ENCODE results near the gene TFAM.
"Not testable (repeated sequence)": the region's sequence is repeated elsewhere in the genome, so short reads cannot be mapped to it uniquely, and the experiment has no call there.

The TFAM gene

DNA sequence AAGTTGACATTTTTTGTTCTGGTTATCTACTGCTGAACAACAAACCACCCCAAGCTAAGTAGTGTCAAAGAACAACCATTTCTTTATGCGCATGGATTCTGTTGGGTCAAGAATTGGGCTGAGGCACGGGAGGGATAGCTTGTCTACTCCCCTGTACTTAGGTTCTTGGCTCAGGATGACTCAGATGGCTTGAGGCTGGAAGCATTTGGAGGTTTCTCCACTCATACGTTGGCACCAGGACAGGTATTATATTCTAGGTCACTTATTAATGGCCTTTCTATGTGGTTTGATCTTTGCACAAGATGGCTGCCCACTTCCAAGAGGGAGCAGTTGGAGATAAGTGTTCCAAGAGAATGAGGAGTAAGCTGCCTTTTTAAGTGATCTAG lies 11.8 kb upstream of the TFAM start:
- no peak for DNase-seq

DNA sequence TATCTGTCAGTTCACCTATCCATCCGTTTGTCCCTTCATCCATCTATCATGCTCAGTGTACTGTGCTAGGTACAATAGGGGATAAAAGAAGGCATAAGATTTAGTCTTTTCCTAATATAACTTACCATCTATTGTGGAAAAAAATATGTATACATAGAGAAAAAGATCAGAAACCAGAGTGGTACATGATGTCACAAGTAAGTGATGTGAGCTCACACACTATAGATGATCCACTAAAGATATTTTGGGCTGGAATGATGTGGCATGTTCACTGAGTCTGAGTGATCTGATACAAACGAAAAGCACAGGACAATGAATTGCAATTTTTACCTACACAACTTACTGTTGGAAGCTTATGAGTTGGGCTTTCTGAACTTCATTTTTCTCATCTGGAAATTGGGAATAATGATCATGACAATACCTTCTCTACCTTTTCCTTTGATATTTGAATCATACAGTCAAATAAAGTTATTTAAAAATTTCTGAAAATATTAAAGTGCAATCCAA lies 2.7 kb upstream of the TFAM start:
- DNase-seq, result no peak

DNA sequence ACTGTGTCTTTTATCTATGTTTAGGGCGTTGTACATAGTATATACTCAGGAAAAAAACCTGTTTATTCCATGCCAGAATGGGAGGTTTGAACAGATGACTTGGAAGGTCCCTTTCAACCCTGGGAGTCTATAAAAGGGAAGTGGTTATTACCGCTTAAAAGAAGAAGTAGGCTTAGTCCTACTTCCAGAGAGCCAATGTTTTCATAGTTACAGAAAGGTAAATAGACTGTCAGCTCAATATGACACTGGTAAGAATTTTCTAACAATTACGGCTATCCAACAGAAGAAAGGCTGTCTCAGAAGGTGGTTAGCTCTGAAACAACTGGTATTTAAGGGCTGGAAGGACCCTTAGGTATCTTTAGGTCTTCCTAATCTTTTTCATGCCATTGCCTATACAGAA lies 1.1 kb upstream of the TFAM start:
- no peak for DNase-seq

DNA sequence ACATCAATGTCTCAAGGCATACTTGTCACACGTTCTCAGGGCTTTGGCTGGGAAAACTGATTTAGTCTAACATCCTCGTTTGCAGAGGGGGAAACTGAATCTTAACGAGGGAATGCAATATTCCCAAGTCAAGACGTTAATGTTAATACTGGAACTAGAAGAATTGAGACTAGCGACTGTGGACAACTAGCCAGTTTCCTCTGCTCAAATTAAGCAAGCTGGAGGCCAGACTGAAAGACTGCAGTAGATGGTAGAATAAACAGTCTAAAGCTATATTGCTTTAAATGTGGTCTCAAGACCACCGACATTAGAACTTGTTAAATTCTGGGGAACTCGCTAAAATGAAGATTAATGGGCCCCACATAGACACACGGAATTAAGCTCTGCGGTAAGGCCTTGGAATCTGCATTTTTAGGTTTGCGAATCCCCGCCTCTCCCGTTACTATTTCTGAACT lies 639 bp upstream of the TFAM start:
- DNase-seq, result no peak

DNA sequence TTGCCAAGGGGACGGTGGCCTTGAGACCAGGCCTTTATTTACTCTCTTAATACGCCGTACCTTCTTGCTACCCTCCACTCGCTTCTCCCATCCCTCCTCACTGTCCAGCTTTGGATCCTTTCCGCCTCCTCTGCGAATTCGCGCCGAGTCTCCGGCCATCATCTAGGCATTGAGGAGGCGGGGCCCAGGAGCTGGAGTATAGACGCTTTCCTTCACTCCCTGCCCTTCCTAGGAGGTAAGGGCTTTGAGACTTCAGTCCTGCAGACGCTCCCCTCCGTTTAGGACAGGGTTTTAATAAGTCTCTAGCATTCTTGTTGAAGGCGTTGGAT lies 538 bp downstream of the TFAM start:
- DNase-seq, result no peak

DNA sequence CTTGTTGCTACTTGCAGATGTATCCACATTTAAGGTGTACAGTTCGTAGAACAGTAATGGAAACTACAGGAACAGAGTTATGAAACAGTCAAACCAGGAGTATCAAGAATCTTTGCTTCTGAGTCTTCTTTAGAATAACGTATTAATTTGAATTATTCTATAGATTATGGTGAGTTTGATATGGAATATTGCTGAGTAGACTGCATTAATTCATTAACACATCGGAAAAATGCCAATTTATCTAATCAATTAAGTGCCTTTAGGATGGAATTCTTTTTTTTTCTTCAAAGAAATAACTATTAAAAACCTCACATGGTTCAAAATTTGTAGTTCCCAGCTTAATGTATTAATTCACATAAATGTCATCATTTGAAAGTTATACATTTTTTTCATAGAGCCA lies 3.8 kb downstream of the TFAM start:
- no peak for DNase-seq

DNA sequence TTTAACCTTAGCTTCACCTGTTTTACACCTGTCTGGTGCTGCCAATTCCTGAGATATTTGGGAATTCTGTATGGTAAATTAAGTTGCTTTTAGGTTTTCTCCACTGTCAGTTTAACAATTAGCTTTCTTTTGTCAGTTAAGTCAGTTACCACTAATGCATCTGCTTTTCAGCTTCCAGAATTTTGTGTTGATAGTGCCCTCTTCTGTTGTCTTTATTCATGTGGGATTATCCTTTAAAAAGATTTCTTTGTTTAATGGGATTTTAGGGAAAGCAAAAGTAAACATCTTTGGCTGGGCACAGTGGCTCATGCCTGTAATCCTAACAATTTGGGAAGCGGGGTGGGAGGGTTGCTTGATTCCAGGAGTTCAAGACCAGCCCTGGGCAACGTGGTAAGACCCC lies 8.1 kb downstream of the TFAM start:
- DNase-seq, result no peak

DNA sequence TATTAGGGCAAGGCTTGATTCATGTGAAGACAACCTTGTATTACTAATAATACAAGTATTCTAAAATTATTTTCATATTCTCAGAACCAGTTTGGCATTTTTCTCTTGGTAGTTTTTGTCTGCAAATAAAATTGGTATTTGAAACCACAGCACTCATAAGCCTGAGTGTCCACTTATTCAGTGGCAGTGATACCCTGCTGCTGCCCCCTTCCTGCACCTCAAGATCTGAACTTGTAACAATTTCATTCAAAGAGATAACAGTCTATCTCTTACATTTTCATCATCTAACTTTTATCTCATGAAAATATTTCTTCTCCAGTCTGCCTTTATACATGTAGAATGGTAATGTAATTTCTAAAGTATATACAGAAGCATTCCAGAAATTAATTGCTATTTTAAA lies 9.3 kb downstream of the TFAM start:
- DNase-seq, result no peak

DNA sequence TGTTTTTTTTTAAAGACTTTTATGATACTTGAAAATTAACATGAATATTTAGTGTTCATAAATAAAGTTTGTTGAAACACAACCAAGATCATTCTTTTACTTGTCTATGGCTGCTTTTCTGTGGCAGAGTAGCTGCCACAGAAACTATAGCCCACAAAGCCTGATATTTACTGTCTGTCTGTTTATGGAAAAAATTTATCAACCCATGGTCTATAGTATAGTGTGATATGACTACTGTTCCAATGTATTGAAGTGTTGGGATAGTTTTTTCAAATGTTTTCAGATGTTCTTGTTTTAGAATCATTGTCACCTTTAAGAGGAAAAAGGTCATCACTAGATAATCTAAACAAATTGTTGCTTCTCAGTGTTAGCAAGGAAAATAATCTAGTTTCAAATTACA lies 10.8 kb downstream of the TFAM start:
- no peak for DNase-seq

DNA sequence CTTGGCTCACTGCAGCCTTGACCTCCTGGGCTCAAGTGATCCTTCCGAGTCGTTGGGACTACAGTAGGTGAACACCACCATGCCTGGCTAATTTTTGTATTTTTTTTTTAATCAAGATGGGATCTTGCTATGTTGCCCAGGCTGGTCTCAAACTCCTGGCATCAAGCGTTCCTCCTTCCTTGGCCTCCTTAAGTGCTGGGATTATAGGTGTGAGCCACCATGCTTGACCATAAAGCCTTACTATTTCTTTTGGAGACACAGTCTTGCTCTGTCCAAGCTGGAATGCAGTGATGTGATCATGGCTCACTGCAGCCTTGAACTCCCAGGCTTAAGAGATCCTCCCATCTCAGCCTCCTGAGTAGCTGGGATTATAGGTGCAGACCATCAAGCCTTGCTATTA lies 12.6 kb downstream of the TFAM start:
- no peak for DNase-seq

DNA sequence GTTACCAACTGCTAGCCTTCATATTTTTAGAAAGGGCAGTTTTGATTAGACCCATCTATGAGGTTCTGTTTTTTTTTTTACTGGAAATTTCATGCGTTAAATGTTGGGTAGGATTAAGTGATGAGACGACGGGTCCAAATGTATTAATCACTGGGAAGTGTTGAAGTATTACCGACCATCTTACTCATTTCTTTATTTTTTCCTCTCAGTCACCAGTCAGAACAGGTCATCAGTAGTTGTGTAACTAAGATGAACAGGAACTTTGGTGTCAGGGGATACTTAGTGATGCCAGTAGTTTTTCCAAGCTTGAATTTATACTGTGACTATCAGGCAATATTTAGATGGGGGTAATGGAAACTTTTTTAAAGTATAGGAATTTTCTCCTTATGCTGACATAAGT lies 14.2 kb downstream of the TFAM start:
- no peak for DNase-seq

DNA sequence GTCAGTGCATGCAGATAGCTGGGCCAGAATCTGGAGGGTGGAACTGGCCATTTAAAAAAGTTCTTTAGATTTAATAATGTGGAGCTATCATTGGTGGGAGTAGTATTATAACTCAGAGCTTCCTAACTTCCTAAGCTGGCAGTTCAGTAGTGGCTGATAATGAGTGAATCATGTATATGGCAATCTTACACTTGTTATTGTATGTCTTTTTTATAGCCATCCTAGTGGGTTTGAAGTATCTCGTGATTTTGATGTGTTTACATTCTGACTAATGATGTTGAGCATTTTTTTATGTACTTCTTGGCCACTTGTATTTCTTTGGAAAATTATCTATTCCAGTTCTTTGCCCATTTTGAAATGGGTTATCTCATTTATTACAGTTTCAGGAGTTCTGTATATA lies 15.4 kb downstream of the TFAM start:
- DNase-seq, result no peak

DNA sequence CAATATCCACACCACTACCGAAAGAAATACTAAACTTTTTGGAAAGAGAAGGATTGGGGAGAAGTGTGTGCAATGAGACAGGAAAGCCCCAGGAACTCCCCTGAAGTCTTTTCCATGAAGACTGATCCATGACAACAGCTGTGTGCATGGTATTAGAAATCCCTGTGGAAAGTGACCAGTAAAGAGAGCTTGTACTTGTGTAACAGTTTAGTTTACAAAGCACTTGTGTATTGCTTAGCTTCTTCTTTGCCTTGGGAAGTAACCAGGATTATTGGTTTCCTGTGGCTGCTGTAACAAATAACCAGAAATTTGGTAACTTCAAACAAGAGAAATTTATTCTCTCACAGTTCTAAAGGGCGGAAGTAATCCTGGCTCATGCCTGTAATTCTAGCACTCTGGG lies 18.8 kb downstream of the TFAM start:
- DNase-seq, result no peak

DNA sequence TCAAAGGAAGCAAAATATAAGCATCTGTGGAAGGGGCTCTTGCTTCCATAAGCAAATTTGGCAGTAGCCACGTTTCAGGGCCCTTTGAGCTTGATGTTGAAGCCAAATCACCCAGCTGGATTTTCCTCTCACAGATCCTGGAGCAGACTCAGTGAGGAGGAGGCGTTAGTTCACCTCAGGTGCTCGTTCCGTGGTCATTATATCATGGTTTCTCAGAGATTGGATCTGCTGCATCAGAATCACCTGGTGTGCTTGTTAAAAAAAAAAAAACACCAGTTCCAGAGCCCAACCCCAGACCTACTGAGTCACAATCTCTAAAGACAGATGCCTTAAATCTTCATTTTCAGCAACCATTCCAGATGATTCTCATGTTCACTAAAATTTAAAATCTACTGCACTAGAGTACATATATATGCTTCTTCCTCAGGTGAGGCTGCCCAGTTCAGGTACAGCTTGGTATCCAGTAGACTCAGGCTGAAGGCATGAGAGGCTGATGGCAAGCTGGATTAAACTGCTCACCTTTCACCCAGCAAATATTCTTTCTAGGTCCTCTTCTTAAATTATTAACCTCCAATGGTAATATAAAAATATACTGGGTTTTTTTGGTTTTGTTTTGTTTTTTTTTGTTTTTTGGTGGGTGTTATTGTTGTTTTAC lies 24.9 kb downstream of the TFAM start:
- no peak for DNase-seq

DNA sequence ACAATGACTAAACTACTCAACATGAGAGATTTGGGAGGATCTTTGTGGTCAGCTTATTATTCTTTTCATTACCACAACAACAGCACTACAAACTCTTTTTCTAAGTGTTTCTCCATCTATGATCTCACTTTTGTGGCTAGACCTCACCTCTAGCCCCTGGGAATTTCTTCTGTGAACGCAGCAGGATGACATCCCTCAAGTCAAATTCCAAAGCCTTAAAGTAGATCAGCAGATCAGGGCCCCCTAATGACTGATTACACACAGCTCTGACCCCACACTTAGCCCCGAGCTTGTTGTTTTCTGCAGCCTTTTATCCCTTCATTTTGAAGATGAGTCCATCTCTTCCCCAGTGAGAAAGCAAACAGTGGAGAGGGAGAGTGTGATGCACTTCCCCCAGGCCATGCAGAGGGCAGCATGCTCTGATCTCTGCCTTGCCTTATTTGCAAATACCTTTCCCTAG lies 27.3 kb downstream of the TFAM start:
- DNase-seq, result no peak

DNA sequence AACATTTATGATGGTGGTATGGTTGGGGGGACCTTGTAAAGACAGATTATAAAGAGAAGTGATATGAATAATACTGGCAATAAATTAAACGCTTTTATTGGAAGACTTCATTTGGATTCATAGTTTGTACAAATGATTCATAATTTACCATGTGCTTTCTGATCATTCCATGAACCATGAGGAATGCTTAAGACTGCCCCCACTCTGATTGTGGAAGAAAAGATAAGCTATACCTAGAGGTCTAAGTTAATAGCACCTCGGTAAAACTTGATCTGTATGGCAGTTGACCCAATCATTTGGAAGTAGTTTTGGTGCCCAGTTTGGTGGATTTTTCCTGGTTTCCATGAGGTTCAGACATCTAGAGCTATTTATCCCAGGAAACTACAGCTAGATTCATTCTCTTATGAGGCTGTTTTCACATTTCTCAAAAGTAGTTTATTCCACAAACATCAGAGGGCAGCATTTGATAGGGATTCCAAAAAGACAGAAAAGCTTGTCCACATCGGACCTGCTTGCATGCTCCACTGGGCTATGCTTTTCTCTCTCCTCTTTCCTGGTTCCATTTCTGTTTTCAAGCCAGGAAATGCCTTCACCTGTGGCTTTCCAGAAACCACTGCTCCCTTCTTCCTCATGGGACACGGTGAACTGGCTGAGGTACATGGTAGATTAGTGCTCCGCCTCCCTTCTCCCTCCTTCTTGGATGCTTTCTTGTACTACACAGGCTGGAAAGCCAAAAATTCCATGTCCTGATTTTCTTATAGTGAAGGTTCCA lies 29.2 kb downstream of the TFAM start:
- no peak for DNase-seq

DNA sequence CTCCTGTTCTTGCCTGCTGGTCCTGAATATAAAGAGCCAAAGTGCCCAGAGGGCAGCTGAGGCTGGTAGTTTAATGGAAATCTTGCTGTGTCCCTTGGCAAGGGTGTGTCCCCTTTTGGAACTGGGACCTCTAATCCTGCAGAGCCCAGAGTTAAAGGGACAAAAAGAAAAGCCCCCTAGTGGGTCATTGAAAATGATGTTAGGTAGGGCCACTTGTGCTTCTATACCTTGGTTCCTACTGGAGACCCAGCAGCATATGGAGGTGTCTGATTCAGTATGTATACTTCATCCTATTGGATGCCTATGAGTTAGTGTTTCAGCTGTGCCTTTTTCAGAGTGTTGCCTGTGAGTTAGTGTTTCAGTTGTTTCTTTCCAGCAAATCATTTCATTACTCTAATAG lies 30.5 kb downstream of the TFAM start:
- DNase-seq, result no peak

DNA sequence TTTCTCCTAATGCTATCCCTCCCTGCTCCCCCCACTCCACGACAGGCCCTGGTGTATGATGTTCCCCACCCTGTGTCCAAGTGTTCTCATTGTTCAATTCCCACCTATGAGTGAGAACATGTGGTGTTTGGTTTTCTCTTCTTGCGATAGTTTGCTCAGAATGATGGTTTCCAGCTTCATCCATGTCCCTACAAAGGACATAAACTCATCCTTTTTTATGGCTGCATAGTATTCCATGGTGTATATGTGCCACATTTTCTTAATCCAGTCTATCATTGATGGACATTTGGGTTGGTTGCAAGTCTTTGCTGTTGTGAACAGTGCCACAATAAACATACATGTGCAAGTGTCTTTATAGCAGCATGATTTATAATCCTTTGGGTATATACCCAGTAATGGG lies 32.7 kb downstream of the TFAM start:
- not testable (repeated sequence) for DNase-seq

DNA sequence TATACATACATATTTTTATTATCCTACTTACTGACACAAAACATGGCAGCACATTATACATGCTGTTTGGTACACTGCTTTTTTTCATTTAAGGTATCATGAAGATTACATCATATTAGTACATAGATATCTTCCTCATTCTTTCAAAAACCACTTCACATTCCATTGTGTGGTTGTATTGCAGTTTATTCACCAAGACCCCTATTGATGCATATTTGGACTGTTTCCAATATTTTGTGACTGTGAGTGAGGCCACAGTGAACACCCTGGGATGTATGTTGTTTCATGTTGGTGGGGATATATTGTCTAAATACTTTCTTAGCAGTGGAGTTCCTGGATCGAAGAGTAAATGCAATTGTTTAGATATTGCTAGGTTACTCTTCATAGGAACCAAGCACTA lies 39.0 kb downstream of the TFAM start:
- no peak for DNase-seq

DNA sequence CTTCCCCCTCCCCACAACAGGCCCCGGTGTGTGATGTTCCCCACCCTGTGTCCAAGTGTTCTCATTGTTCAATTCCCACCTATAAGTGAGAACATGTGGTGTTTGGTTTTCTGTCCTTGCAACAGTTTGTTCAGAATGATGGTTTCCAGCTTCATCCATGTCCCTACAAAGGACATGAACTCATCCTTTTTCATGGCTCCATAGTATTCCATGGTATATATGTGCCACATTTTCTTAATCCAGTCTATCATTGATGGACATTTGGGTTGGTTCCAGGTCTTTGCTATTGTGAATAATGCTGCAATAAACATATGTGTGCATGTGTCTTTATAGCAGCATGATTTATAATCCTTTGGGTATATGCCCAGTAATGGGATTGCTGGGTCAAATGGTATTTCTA lies 43.2 kb downstream of the TFAM start:
- DNase-seq, result not testable (repeated sequence)

DNA sequence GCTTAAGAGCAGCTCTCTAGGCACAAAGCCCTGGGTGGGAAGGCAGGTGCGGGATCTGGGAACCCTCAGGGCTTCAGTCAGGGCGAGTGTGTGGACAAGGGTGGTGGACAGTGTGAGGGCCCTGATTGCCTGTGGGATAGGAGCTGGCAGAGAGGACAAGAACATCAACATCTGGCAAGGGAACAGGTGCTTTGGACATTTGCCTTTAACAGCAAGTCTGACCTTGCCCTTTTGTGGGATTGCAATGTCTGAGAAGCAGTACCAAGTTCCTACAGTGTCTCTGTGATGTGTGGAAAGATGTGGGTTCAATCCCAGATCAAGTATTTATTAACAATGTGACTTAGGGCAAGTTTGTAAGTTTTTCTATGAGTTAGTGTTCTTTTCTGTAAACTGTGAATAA lies 46.7 kb downstream of the TFAM start:
- DNase-seq, result no peak

DNA sequence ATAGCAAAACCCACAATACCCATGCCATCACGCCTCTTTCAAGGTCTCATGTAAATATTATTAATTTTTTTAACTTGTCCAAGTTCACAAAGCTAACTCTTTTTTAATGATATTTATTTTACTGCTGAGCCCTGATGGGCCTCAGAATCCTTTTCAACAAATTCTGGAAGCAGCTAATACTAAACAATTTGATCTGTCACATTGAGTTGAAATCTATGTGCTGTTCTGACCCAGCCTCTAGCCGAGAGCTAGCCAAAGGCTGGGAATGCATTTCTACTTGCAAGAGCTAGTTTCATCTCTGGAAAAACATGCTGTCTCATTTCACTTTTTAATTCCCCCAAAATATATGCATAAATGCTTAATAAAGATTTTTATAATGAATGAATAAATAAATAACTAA lies 47.9 kb downstream of the TFAM start:
- DNase-seq, result no peak

DNA sequence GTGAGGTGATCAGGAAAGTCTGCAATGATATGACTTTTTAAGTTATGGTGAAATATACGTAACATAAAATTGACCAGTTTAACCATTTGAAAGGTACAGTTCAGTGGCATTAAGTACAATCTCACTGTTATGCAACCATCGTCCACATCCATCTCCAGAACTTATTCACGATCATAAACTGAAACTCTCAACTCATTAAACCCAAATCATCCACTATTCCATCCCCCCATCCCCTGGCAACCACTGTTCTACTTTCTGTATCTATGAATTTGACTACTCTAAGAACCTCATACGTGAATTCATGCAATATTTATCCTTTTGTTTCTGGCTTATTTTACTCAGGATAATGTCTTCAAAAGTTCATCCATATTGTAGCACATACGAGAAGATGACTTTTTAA lies 48.4 kb downstream of the TFAM start:
- no peak for DNase-seq

DNA sequence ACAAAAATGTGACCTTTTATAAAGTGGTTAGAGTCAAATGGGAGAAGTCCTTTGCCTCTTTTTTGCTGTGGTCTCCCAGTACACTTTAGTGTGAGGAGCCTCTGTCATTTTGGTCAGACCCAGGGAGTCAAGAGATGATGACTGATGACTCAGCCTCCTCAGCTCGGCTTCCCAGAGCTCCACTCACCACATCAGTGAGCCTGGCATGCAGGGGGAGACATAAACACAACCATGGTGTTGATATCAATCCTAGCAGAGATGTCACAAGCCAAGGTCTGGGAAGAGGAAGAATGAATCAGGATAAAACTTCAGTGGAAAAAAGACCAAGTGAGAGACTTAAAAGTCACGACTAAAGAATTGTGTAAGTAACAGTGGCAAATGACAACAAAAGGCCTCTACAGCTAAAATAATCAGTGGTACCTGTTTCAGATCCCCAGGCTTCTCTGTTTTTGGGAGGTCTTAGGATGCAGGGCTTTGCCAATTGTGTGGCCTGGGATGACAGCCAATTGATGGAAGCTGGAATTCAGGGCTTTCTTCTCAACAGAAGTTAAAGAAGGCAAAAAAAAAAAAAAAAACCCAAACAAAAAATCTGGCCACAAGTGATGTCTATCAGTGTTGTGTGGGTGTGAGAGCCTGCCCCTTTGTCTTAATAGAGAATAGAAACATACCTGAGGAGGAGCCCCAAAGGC lies 50.2 kb downstream of the TFAM start:
- DNase-seq, result no peak
